GM12878 (cell line): ENCODE data around the gene CAMTA1. TPM values are rescaled to one million over a fixed set of nuclear protein-coding genes. Genes with fewer than 3 reads are reported as not detected.

Experiments
- ATAC-seq: fragments of 200-7000 bp; cut with Tn5 transposase; 3 replicates; pipeline ENCODE4 v1.9.1; 2020; ENCODE audit warnings: mild to moderate bottlenecking, moderate library complexity
- BruUV-seq: library from RNA; stranded (reverse); fragments of 400-500 nt; replicated peaks from 2 replicates; lab custom pipeline; 2021; lab: Mats Ljungman, UMichigan
- CTCF ChIA-PET: fragments of 300-600 bp; sonication (Branson Sonifier 250); formaldehyde crosslinking; extraction: SDS; loops from one replicate; lab custom pipeline; 2021; ENCODE audit warnings: inconsistent platforms; lab: Yijun Ruan, JAX
- POLR2A ChIA-PET: fragments of 350-600 bp; formaldehyde crosslinking; extraction: SDS; loops from one replicate; lab custom pipeline; 2021; ENCODE audit warnings: inconsistent platforms; lab: Charles Lee
- RAD21 ChIA-PET: fragments of 300-600 bp; sonication (Branson Sonifier 250); formaldehyde crosslinking; loops from one replicate; lab custom pipeline; 2023; ENCODE audit warnings: antibody characterized with exemption; ENCODE audit not compliant: unreplicated experiment; lab: Charles Lee
- SMC1A ChIA-PET: fragments of 300-600 bp; sonication (Branson Sonifier 250); formaldehyde crosslinking; loops from one replicate; lab custom pipeline; 2023; ENCODE audit not compliant: unreplicated experiment, uncharacterized antibody; lab: Charles Lee
- DNase-seq: peaks from one replicate; pipeline ENCODE4 v3.0.0-alpha.2; 2011; ENCODE audit warnings: low read depth, low spot score
- FAIRE-seq: peaks from 3 replicates; lab custom pipeline; 2011; peaks lifted over from hg19 to GRCh38; lab: Jason Lieb, UNC
- H2AFZ ChIP-seq: 2 replicates; pipeline ENCODE4 v1.6.0; 2011; ENCODE audit warnings: low read depth, low read length, control low read depth; ENCODE audit not compliant: control insufficient read depth
- H3K27ac ChIP-seq: 2 replicates; pipeline ENCODE4 v1.5.1; 2011; ENCODE audit warnings: control low read depth; ENCODE audit not compliant: control insufficient read depth, insufficient read depth
- H3K27me3 ChIP-seq, 2 experiments: replicated peaks in 1 of 2; 2 replicates each; pipeline versions ENCODE4 v1.6.0 to v1.6.1; 2011; ENCODE audit warnings: low read length in 1 of 2; ENCODE audit not compliant: control insufficient read depth in 2 of 2, insufficient read depth in 2 of 2
- H3K36me3 ChIP-seq, 2 experiments: 2 replicates each; pipeline ENCODE4 v1.5.1; 2011; ENCODE audit warnings: low read length in 1 of 2; ENCODE audit not compliant: control insufficient read depth in 2 of 2, insufficient read depth in 2 of 2
- H3K4me1 ChIP-seq: 2 replicates; pipeline ENCODE4 v1.6.1; 2011; ENCODE audit warnings: mild to moderate bottlenecking, low read length, moderate library complexity, mixed read lengths; ENCODE audit not compliant: control insufficient read depth, insufficient read depth
- H3K4me2 ChIP-seq: 2 replicates; pipeline ENCODE4 v1.6.0; 2011; ENCODE audit warnings: control low read depth; ENCODE audit not compliant: control insufficient read depth, insufficient read depth
- H3K4me3 ChIP-seq: fragments of 200-600 bp; sonication (generic); 2 replicates; pipeline ENCODE4 v1.5.1; 2016
- H3K79me2 ChIP-seq: 2 replicates; pipeline ENCODE4 v1.6.0; 2011; ENCODE audit warnings: low read length; ENCODE audit not compliant: control insufficient read depth, insufficient read depth
- H3K9ac ChIP-seq: 2 replicates; pipeline ENCODE4 v1.8.0; 2011; ENCODE audit warnings: low read length, control low read depth, mixed read lengths; ENCODE audit not compliant: control insufficient read depth, insufficient read depth
- H3K9me3 ChIP-seq: replicated peaks from 3 replicates; pipeline ENCODE4 v1.5.1; 2011; ENCODE audit warnings: mild to moderate bottlenecking, low read length; ENCODE audit not compliant: control insufficient read depth, insufficient read depth
- H4K20me1 ChIP-seq: 2 replicates; pipeline ENCODE4 v1.6.0; 2011; ENCODE audit not compliant: control insufficient read depth, insufficient read depth
- CEBPZ ChIP-seq: fragments of 150-350 bp; IDR thresholded peaks from 2 replicates; pipeline ENCODE4 v1.6.1; 2016; ENCODE audit warnings: low read depth, low read length
- CUX1 ChIP-seq: IDR thresholded peaks from 2 replicates; pipeline ENCODE4 v1.6.1; 2012; ENCODE audit warnings: improper control_type of control experiment, low read depth, low read length; ENCODE audit not compliant: insufficient replicate concordance
- FOXK2 ChIP-seq: fragments of 450-650 bp; IDR thresholded peaks from 2 replicates; pipeline ENCODE4 v1.6.1; 2017; ENCODE audit warnings: mild to moderate bottlenecking, moderate library complexity
- PAX5 ChIP-seq: IDR thresholded peaks from 2 replicates; pipeline ENCODE4 v1.6.1; 2011; ENCODE audit warnings: low read depth, low read length, borderline replicate concordance
- PAX8 ChIP-seq: fragments of 450-650 bp; IDR thresholded peaks from 2 replicates; pipeline ENCODE4 v1.6.1; 2017; ENCODE audit warnings: mild to moderate bottlenecking, moderate library complexity
- POU2F2 ChIP-seq: IDR thresholded peaks from 3 replicates; pipeline ENCODE4 v1.6.1; 2011; ENCODE audit warnings: low read depth, mild to moderate bottlenecking, low read length, borderline replicate concordance
- RBBP5 ChIP-seq: fragments of 200-600 bp; sonication (generic); conservative IDR thresholded peaks from 2 replicates; pipeline ENCODE4 v1.6.1; 2016
- RCOR1 ChIP-seq: conservative IDR thresholded peaks from 2 replicates; pipeline ENCODE4 v1.6.1; 2012; ENCODE audit warnings: low read depth, low read length, improper control_type of control experiment
- SMC3 ChIP-seq: IDR thresholded peaks from 2 replicates; pipeline ENCODE4 v1.6.1; 2011; ENCODE audit warnings: low read length, improper control_type of control experiment, borderline replicate concordance
- SP1 ChIP-seq: IDR thresholded peaks from one replicate; pipeline ENCODE4 v1.6.1; 2011; ENCODE audit warnings: low read depth, low read length
- TCF3 ChIP-seq: IDR thresholded peaks from 2 replicates; pipeline ENCODE4 v1.6.1; 2012; ENCODE audit warnings: low read depth, mild to moderate bottlenecking, low read length, borderline replicate concordance; ENCODE audit not compliant: insufficient read depth
- YY1 ChIP-seq: IDR thresholded peaks from 2 replicates; pipeline ENCODE4 v1.6.1; 2011; ENCODE audit warnings: low read depth, mild to moderate bottlenecking, low read length
- ZNF207 ChIP-seq: fragments of 450-650 bp; IDR thresholded peaks from 2 replicates; pipeline ENCODE4 v1.6.1; 2014; ENCODE audit warnings: antibody characterized with exemption, mild to moderate bottlenecking, borderline replicate concordance
- WGBS: methylation state at CpG from one replicate; pipeline ENCODE4 v1.1.6; 2016; ENCODE audit warnings: low lambda C conversion rate; ENCODE audit not compliant: insufficient replicate concordance, insufficient coverage; ENCODE audit errors: missing lambda C conversion rate; 5-methylcytosine and 5-hydroxymethylcytosine counted together
- in situ Hi-C: fragments of 300-500 bp; cut with MboI; formaldehyde crosslinking; loops from 9 replicates; pipeline ENCODE4 v1.14.3; 2018; ENCODE audit warnings: mixed read lengths
- intact Hi-C: fragments of 100-400 bp; cut with micrococcal nuclease; formaldehyde crosslinking; loops from one replicate; pipeline ENCODE4 v1.14.2; 2022; ENCODE audit not compliant: unreplicated experiment
- polyA plus RNA-seq, 11 experiments: library from polyadenylated mRNA; depleted of rRNA in 4 of 11; unstranded in 6 of 11; stranded (reverse) in 5 of 11; fragments of >200 nt; fragmentation: Nextera tagmentation in 4 of 11; fragmentation: Illumina TruSeq in 1 of 11; extraction: Ambion mirVana in 4 of 11; extraction: Trizol in 1 of 11; gene quantifications; 1 replicate in 1 of 11; 2 replicates in 10 of 11; pipeline versions ENCODE4 v1.2.1 to v1.2.3, GENCODE V29; 2011 to 2016; ENCODE audit warnings: inconsistent platforms in 2 of 11, missing spikeins in 2 of 11, low read depth in 1 of 11
- total RNA-seq, 4 experiments: library from RNA; depleted of rRNA in 3 of 4; stranded (reverse); fragments of >200 nt in 3 of 4; fragmentation: Illumina TruSeq in 1 of 4; extraction: Trizol in 1 of 4; gene quantifications; 2 replicates each; pipeline versions ENCODE4 v1.2.1 to v1.2.3, GENCODE V29; 2013 to 2021
- TF ChIP-seq, protein P1 (sequence below): IDR thresholded peaks from 2 replicates; pipeline ENCODE4 v1.6.1; 2012; ENCODE audit warnings: low read depth, low read length, improper control_type of control experiment

The CAMTA1 gene
- total and polyA plus RNA-seq, 10 of the 15 experiments (the other 5 are each of a cell fraction or from before 2014, with no cell fraction given), result 37.7 to 148 (median 76.4) TPM

- TF ChIP-seq SMC3, result no peak
- TF ChIP-seq, all 136 proteins: peak for 12
These were observed 75.9 kb downstream of the CAMTA1 start (continued) for GRCh38 chr1:6861075-6861724.

- Histone ChIP-seq H3K27ac (no peak overlapping the region), H2AFZ (no peak overlapping the region), H3K4me3 (no peak overlapping the region), H3K9ac (no peak overlapping the region), H4K20me1 (no peaks in the 10 kb centered on the region), H3K36me3 (peaks cover 0 to 3% of the 10 kb centered on the region in 2 experiments; a peak in 1 of 4 replicates), H3K9me3 (no peaks in the 10 kb centered on the region), H3K27me3 (no peaks in the 10 kb centered on the region), H3K79me2 (peaks cover 5% of the 10 kb centered on the region; the same call in 1 of the 2 replicates), H3K4me2 (no peak overlapping the region), H3K4me1 (peaks cover 22% of the 10 kb centered on the region)
- ATAC-seq (no peak), DNase-seq (no peak), FAIRE-seq (no peak)
- no TSS peak for BruUV-seq
- ChIA-PET POLR2A (interaction anchor here (0.7 kb wide), 1 partner anchor 35 kb away, joined by 3 read pairs; no protein-coding TSS in a partner anchor), SMC1A (interaction anchor here (0.9 to 1.5 kb wide), 5 partner anchors 9 to 62 kb away, joined by 3 to 7 read pairs (median 4); no protein-coding TSS in a partner anchor), CTCF (interaction anchor here (1.1 kb wide), 2 partner anchors 67 to 162 kb away, joined by 3 read pairs; partner anchors contain the start of gene DNAJC11), RAD21 (no interaction called here)
- WGBS, result 99% methylated on average over 4 of the region's 4 CpGs
- no peak for TF ChIP-seq RBBP5
- TF ChIP-seq, protein P1, sequence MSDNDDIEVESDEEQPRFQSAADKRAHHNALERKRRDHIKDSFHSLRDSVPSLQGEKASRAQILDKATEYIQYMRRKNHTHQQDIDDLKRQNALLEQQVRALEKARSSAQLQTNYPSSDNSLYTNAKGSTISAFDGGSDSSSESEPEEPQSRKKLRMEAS, result no peak
- no peak for TF ChIP-seq ZNF207
- TF ChIP-seq PAX8, result no peak
- no peak for TF ChIP-seq CUX1
- TF ChIP-seq POU2F2, result no peak
- no peak for TF ChIP-seq YY1
- TF ChIP-seq FOXK2, result no peak
- TF ChIP-seq TCF3, result no peak
- TF ChIP-seq PAX5, result no peak
- no peak for TF ChIP-seq RCOR1
- TF ChIP-seq CEBPZ, result no peak
- no peak for TF ChIP-seq SP1
- in situ Hi-C loops, result no loop called here
- intact Hi-C loops, result no loop called here
These were observed 77.7 kb downstream of the CAMTA1 start for GRCh38 chr1:6862906-6863305.
